Inflammatory macrophage treated with lipopolysaccharide for 4 hours (primary cell): ENCODE results near the gene UBAP1L.
"Not testable (repeated sequence)": the region's sequence is repeated elsewhere in the genome, so short reads cannot be mapped to it uniquely, and the experiment has no call there.

ENCODE experiments used
- DNase-seq: peaks from one replicate; pipeline ENCODE4 v3.0.0-alpha.2; 2020

UBAP1L gene

DNA sequence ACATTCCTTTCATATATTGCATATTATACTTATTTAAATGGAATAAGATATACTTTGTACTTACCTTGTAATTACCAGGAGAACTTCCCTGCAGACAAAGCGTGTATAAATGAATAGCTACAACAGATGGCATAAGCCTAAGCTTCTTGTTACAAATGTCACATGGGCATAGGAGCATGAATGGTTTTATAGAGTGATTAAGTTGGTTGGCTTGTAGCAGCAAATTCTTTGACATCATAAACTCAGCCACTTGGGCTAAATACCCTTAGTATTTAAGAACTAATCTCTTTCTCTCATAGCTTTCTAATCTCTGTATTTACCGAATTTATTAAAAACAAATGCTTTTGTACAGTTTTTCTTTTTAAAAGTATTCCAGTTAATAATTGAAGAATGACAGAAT, at the start of gene UBAP1L:
UBAP1L (minus strand) TSS at position 115 of the 400 bp plus-strand sequence. CDS start 8,985 bp downstream, outside the sequence.
- DNase-seq: no peak

DNA sequence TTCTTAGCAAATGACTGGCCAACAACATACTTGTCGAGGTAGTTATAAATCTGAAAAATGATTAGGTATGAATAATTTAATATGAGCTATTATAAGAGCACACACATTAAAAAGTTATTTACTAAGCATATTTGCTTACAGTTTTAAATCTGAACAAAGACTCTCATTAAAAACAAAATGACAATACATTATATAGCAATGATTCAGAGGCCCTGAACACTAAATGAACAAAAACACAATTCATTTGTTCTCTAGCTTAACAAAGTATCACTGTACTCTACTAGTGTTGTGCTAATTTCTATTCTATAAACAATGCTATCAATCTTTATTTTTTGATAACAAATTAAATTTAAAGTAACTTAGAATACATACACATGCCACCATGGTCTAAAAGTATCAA, 49.1 kb upstream of the UBAP1L start:
- DNase-seq: no peak

DNA sequence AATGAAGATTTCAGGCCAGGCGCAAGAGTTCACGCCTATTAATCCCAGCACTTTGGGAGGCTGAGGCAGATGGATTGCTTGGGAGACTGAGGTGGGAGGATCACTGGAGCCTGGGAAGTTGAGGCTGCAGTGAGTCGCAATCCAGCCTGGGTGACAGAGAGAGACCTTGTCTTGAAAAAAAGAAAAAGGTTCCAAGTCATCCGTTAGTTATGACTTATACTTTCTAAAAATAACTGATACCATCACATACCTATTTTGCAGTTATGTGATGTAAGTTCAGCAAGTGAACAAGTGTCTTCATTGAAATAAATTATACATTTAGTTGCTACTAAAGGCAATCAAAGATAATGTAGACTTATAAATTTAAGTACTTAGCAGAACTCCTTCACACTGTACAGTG, 48.0 kb upstream of the UBAP1L start:
- DNase-seq: no peak

DNA sequence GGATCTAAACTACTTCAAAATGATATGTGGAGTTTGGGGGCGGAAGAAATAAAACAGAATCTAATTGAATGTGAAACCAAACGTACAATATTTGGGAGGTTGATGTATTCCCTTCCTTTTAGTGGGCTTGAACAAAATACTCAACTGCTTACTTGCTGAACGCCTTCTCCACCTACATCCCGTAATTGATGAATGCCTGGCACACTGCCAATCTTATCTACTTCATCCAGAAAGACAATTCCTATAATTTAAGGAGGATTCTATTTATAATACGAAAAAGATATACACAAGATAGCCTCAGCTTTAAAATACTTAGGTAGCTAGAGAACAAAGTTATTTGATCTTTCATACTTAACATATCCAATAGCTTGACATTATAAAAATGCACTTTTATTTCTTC, 41.7 kb upstream of the UBAP1L start:
- DNase-seq: no peak

DNA sequence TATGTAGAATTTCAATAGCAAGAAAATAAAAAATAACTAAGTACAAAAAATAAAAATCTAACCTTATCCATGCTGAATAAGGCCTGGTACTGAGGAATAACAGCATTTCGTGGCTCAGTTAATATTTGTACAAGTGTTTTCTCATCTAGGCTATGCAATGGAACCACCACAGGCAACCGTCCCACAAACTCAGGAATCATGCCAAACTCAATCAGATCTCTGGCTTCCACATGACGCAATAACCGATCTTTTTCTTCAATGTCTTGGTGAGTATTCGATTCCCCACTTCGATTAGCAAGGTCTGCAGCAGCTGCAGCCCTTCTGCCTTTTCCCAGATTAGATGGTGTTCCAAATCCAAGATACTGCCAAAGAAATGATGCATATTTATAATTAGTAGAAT, 39.7 kb upstream of the UBAP1L start:
- no peak for DNase-seq

DNA sequence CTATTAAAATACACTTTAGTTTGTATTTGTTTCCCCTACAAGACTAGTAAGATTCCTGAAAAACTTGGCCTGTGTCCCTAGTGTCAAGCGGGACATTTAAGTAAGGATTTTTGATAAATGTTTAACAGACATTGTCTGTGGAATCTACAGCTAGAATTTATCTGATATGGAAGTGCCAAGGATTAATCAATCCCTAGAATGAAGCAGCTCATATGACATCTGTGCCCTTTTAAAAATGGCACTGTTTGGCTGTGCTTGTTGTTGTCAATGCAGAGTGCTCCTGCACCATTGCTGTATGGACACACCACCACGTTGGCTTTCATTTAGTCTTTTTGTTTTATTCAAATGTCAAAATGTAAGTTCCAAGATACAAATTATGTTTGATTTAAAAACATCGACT, 32.9 kb upstream of the UBAP1L start:
- no peak for DNase-seq

DNA sequence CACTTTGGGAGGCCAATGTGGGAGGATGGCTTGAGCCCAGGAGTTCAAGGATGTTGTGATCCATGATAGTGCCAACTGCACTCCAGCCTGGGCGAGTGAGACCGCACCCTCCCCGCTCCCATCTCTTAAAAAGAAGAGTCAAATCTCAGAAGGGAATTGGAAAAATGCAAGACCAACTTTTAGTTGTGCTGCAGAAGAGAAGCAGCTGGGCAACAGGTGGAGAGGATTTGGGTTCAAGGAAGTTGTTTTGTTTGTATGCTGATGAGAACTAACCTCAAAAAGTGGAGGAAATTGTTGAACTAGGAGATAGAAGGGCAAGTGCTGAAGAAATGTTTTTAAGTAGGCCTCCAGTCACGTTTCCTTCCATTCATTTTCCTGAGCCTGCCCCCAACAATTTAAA, 31.4 kb upstream of the UBAP1L start:
- no peak for DNase-seq

DNA sequence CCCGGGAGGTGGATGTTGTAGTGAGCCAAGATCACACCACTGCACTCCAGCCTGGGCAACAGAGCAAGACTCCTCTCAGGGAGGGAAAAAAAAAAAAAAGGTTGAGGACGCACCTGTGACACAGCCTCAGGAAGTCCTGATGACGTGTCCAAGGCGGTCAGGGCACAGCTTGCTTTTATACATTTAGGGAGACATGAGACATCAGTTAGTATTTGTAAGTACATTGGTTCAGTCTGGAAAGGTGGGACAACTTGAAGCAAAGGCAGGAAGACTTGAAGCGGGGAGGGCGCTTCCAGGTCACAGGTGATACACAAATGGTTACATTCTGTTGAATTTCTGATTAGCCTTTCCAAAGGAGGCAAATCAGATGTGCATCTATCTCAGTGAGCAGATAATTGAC, 23.6 kb upstream of the UBAP1L start:
- not testable (repeated sequence) for DNase-seq

DNA sequence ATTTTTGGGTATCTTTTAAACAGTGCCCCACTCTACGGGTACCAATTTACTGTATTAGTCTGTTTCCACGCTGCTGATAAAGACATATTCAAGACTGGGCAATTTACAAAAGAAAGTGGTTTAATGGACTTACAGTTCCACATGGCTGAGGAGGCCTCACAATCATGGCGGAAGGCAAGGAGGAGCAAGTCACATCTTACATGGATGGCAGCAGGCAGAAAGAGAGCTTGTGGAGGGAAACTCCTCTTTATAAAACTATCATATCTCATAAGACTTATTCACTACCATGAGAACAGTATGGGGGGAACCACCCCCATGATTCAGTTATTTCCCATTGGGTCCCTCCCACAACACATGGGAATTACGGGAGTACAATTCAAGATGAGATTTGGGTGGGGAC, 22.9 kb upstream of the UBAP1L start:
- DNase-seq: not testable (repeated sequence)

DNA sequence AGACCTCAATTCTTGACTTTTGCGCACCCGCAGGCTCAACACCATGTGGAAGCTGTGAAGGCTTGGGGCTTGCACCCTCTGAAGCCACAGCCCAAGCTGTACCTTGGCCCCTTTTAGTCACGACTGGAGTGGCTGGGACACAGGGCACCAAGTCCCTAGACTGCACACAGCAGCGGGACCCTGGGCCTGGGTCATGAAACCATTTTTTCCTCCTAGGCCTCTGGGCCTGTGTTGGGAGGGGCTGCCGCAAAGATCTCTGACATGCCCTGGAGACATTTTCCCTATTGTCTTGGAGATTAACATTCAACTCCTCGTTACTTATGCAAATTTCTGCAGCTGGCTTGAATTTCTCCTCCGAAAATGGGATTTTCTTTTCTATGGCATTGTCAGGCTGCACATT, 22.1 kb upstream of the UBAP1L start:
- DNase-seq: not testable (repeated sequence)

DNA sequence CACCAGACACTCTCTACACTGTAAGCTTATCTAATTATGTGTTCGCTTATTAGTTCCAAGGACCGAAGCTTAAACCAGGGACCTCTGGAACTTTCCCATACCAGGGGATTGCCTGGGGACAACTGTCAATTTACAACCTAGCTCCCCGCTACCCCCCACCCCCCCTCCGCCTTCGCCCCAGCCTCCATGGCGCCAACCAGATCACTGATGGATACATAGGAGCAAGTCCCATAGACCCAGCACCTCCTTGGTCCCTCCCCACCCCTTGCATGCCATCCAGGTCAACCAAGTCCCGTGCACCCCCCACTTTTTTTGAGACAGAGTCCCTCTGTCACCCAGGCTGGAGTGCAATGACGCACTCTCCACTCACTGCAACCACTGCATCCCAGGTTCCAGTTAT, 19.5 kb upstream of the UBAP1L start:
- DNase-seq: no peak

DNA sequence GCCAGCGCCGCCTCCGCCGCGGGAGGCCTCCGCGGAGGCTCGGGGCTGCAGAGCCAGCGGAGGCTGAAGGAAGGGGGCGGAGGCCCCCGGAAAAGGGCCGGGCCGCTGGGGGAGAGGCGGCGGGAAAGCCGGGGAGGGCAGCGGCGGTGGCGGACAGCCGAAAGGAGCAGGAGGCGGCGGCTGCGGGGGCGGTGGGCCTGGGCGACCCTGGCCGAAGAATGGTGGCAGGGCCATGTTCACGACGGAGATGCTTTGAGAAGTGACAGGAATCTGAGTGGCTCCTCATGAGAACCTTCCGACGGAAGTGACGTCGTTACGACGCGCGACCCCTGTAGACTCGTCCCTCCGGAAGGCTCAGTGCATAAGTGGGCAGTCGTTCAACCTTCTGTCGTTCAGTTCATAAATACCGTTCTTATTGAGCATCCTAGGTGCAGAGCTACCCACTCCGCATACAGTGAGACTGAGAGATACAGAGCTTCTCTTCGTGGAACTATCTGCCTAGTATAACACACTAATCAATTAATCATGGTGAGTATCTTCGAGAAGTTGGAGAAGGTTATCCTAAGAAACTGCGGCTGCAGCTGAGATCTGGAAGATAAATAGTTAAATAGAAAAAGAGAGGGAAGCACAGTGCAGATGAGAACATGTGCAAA, 18.7 kb upstream of the UBAP1L start, which contains the start of gene PDCD7:
PDCD7 (minus strand) TSS at position 261 of the 653 bp plus-strand sequence; CDS start at position 234, 27 bp downstream.
- peak; percentile 92 for DNase-seq

DNA sequence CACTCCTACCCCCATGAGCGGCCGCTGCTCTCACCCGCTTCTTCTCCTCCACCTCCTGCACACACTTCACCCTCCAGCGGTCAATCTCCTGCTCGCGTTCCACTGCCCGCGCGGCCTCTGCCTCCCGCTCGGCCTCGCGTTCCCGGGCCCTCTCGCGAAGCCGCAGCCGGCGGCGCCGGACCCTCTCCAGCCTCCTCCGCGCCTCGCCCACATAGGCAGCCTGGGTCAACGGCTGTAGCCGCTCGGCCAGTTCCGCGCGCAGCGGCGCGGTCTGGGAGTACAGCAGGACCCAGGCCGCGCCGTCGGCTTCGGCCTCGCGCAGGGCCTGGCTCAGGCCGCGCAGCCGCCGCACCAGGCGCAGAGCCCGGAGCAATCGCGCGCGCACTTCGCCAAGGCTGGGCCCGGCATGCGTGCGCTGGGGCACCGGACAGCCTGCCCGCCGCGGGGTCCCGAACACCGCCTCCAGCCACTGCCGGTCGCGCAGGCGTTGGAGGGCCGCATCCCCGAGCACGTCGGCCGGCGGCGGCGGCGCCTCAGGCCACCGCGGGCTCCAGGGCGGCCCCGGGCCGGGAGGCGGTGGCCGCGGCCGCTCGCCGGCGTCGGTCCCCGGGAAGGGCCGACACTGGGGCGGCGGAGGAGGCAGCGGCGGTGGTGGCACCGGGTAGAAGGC, 18.0 kb upstream of the UBAP1L start:
- peak; percentile 73 for DNase-seq

DNA sequence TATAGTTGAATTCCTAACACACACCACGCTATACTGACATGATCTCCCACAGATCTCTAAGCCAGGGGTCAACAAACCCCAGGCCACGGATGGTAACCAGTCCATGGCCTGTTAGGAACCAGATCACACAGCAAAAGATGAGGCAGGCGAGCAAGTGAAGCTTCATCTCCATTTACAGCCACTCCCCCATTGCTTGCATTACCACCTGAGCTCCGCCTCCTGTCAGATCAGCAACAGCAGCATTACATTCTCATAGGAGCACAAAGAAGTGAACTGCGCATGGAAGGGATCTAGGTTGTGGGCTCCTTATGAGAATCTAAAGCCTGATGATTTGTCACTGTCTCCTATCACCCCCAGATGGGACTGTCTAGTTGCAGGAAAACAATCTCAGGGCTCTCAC, 15.9 kb upstream of the UBAP1L start:
- no peak for DNase-seq

DNA sequence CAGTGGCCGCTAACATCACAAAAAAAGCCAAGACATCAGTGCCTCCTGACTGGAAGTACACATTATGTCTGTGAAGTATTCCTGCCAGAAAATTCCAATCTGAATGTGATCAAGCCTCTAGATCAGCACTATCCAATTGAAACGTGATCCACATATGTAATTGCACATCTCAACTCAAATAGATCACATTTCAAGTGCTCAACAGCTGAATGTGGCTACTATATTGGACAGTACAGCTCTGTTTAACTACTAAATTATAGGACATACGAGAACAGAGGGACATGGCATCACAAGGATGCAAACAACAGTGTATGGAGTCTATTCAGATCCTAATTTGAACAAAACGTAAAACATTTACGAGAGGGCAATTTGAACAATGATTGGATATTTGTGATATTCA, 542 bp upstream of the UBAP1L start:
- DNase-seq: no peak

DNA sequence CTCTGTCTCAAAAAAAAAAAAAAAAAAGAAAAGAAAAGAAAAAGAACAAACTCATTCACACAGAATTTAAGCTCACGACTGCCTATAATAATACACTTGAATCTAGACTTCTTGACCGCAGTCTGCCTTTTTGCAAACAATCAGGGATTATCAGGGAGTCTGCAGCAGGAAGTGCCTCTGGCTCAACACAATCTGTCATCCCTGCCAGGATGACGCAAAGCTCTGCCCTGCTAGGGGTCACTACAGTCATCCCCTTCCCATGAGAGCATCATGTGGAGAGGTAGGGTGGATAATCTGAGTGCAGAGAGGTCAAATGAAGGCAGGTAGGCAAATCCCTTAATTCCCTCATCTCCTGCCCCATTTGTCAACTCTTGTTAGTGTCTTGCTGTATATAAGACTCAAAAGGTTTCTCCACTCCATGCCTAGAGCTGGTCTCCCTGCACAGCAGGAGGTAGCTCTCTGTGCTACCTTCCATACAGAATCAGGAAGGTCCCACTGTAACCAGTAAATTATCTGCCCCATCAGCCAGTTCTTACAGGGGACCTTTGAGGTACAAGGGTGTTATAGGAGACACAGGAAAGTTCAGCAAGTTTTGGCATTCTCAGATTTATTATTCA, 4.2 kb downstream of the UBAP1L start:
- DNase-seq: no peak

DNA sequence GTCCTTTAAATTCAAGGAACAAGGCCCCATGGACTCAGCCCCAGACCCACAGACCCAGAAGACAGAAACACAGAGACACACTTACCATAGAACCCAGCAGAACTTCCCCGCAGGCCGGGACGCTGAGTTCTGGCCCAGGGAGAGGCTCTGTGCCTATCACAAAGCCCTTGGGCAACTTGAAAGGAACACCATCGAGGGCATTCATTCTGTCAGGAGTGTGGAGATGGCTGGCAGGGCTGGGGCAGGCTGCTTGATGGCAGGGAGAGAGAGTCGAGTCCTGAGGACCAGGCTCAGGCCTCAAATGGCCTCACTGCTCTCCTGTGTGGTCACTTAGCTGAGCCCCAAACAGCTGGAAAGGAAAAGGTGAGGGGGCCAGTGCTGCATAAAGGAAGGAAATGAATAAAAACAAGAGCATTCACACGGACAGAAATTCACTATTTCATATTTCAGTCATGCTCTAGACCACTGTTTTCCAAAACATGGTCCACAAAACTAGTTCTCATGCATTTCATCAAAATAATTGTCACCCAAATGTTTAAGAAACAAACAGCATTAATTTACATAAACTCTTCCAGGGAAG, 8.9 kb downstream of the UBAP1L start:
- no peak for DNase-seq

DNA sequence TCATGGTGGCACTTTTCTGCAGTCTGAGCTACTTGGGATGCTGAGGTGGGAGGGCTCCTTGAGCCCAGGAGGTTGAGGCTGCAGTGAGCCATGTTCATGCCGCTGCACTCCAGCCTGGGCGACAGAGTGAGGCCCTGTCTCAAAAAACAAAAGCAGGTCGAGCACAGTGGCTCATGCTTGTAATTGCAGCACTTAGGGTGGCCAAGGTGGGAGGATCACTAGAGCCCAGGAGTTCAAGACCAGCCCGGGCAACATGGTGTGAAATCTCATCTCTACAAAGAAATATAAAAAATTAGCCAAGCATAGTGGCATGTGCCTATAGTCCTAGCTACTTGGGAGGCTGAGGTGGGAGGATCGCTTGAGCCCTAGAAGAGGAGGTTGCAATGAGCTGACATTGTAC, 10.0 kb downstream of the UBAP1L start:
- no peak for DNase-seq

DNA sequence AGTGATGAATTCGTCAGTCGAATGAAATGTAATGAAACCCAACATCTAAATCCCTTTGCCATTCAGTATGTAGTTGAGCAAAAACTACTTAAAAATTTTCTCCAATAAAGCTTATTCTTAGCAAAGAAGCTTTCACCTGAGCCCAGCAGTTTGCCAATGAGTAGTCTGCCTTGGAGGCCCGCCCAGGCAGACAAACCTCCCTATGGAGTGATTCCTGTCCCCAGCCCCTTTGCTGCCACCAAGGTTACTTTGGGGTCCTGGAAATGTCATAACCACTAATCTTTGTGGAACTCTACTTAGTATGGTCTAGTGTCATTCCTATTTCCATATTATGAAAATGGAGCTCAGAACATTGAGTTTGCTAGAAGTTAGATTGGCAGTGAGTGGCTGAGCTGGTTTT, 12.1 kb downstream of the UBAP1L start:
- DNase-seq: no peak

DNA sequence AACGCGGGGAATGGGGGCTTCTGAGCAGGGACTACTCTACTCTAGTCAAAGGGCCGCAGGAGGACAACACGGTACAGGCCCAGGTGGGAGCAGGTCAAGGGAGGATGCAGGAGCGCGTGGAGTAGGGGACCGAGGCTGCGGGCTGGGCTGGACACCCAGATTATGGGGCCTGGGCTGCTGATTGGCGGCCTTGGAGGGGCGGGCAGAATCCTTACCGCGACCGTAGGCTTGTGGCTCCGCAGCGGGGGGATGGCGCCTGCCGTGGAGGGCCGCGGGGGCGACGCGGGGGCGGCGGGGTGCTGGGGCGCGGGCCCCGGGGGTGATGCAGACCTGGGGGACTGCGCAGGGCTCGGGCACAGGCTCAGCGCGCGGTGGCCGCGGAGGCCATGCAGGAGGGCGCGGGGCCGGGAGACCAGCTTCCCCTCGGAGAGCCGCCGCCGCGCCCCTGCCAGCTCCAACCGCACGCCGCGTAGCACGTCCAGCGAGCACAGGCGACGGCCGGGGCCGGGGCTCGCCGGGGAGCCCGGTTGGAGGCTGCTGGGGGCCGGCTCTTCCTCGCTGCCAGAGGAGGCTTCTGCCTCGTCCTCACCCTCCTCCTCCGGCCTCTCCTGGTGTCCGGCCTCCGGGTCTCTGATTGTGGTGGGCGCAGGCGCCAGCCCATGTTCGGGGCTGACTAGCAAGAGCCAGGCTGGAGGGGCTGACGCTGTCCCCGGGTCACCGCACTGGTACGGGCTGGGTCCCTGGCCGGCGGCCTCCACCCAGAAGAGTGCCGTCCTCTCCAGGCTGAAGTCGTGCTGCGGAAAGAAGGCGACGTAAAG, 12.9 kb downstream of the UBAP1L start:
- DNase-seq: no peak

DNA sequence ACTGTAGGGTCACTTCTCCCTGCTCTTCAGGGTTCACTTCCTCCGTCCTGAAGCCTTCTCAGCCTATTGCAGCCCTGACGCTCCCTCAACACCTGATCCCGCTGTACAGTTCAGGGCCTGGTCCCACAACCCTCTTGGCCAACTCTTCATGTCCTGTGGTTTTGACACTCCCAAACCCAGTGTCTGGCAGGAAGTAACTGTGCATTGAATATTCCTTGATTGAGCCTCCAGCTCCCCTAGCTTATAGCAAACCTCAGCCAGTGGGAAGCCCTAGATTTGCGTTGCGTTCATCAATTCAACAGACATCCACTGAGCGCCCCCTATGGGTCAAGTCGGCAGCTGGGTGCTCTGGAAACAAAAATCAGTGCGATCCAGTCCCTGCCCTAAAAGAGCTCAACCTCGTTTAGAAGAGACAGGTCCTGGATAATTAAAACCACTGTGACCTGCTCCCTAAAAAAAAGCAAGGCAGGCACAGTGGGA, 13.5 kb downstream of the UBAP1L start:
- DNase-seq: peak; percentile 68

DNA sequence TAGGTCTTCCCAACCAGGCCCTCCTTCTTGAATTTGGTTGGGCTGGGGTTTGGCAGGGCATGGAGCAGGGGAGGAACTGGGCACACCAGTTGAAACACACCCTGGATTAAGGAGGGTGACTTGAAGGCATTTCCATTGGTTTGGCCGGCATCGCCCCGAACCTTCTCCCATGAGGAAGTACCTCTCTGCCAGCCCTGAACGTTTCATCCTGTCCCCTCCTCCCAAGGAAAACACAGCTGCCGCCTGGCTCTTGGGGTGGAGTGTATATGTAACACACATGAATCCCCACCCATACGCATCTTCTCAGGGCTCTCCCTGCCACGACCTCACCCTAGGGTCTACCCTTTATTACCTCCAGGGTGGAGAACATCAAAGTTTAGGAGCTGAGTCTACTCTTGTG, 14.6 kb downstream of the UBAP1L start:
- DNase-seq: no peak

DNA sequence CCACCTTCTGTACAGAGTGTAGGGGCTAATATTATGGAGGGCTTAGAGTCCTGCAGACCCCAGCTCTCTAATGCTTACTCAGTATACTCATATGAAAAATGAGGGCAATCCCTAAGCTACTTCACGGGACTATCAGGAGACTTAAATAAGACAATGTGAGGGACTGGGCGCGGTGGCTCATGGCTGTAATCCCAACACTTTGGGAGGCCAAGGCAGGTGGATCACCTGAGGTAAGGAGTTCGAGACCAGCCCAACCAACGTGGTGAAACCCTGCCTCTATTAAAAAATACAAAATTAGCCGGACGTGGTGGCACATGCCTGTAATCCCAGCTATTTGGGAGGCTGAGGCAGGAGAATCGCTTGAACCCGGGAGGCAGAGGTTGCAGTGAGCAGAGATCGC, 15.2 kb downstream of the UBAP1L start:
- not testable (repeated sequence) for DNase-seq
